ENCODE measurements around the gene TMEM191C.
"Not testable (repeated sequence)": the region's sequence is repeated elsewhere in the genome, so short reads cannot be mapped to it uniquely, and the experiment has no call there.

The TMEM191C gene

GRCh38 chr22:21450858-21451353, 16.3 kb upstream of the TMEM191C start:
- TF ChIP-seq PPARA (CRISPR knock-in tag; IDR thresholded peaks at IDR 0.05; ENCODE audit: borderline replicate concordance) (no peak), ESRRG (CRISPR knock-in tag; IDR thresholded peaks at IDR 0.05) (no peak), ZNF8 (CRISPR knock-in tag; IDR thresholded peaks at IDR 0.05) (no peak), BACH2 (CRISPR knock-in tag; IDR thresholded peaks at IDR 0.05; ENCODE audit: borderline replicate concordance) (no peak), PATZ1 (CRISPR knock-in tag; IDR thresholded peaks at IDR 0.05; ENCODE audit: borderline replicate concordance) (no peak), TCF4 (CRISPR knock-in tag; IDR thresholded peaks at IDR 0.05; ENCODE audit: borderline replicate concordance) (no peak)
- ATAC-seq, result no peak

- no peak for ATAC-seq
- TF ChIP-seq OSR1 (CRISPR knock-in tag; IDR thresholded peaks at IDR 0.05), result no peak
- no peak for TF ChIP-seq ZNF70 (CRISPR knock-in tag; IDR thresholded peaks at IDR 0.05)
- TF ChIP-seq TSHZ2 (CRISPR knock-in tag; IDR thresholded peaks at IDR 0.05), result no peak
- TF ChIP-seq ESRRG (CRISPR knock-in tag; IDR thresholded peaks at IDR 0.05), result no peak
- TF ChIP-seq PATZ1 (CRISPR knock-in tag; IDR thresholded peaks at IDR 0.05; ENCODE audit: borderline replicate concordance), result no peak
- no peak for TF ChIP-seq TCF4 (CRISPR knock-in tag; IDR thresholded peaks at IDR 0.05; ENCODE audit: borderline replicate concordance)
- no peak for TF ChIP-seq TOX (CRISPR knock-in tag; IDR thresholded peaks at IDR 0.05; ENCODE audit: borderline replicate concordance)
- TF ChIP-seq PPARA (CRISPR knock-in tag; IDR thresholded peaks at IDR 0.05; ENCODE audit: borderline replicate concordance), result no peak
- TF ChIP-seq ZC3H10 (CRISPR knock-in tag; IDR thresholded peaks at IDR 0.05), result no peak
- TF ChIP-seq ISL1 (CRISPR knock-in tag; IDR thresholded peaks at IDR 0.05), result no peak
- no peak for TF ChIP-seq CSDC2 (CRISPR knock-in tag; IDR thresholded peaks at IDR 0.05)
Observed at GRCh38 chr22:21451545-21452520, 15.4 kb upstream of the TMEM191C start.

GRCh38 chr22:21452666-21453065, 14.5 kb upstream of the TMEM191C start:
- ATAC-seq, result not testable (repeated sequence)

GRCh38 chr22:21454998-21455333, 12.2 kb upstream of the TMEM191C start:
- not testable (repeated sequence) for ATAC-seq

- no peak for ATAC-seq
- TF ChIP-seq CSRNP3 (CRISPR knock-in tag; IDR thresholded peaks at IDR 0.05) (no peak), POU6F1 (CRISPR knock-in tag; IDR thresholded peaks at IDR 0.05; ENCODE audit: borderline replicate concordance, low read depth) (no peak), ZC3H10 (CRISPR knock-in tag; IDR thresholded peaks at IDR 0.05) (no peak), ZFP3 (CRISPR knock-in tag; IDR thresholded peaks at IDR 0.05) (no peak), CSDC2 (CRISPR knock-in tag; IDR thresholded peaks at IDR 0.05) (no peak), ZNF70 (CRISPR knock-in tag; IDR thresholded peaks at IDR 0.05) (no peak), ARNTL (CRISPR knock-in tag; IDR thresholded peaks at IDR 0.05; ENCODE audit: borderline replicate concordance, low read depth) (no peak), ZNF8 (CRISPR knock-in tag; IDR thresholded peaks at IDR 0.05) (no peak), ZFP30 (CRISPR knock-in tag; IDR thresholded peaks at IDR 0.05) (no peak), SNAI2 (CRISPR knock-in tag; IDR thresholded peaks at IDR 0.05) (no peak), CREB5 (CRISPR knock-in tag; IDR thresholded peaks at IDR 0.05; ENCODE audit: low read depth) (no peak)
Observed at GRCh38 chr22:21455334-21456089, 11.7 kb upstream of the TMEM191C start.

All from SK-N-SH treated with all-trans-retinoic acid at 6 μM for 48 hours (cell line).